ENCODE results near the gene FGD1. TPM values are rescaled to one million over a fixed set of nuclear protein-coding genes. Genes with fewer than 3 reads are reported as not detected.

FGD1 gene
- total RNA-seq, 1 experiment from 2014 or later = 21.5 TPM

GRCh38 chrX:54415534-54416350, 80.3 kb downstream of the FGD1 start:
- no peak for TF ChIP-seq CTCF (conservative IDR thresholded peaks at IDR 0.05; ENCODE audit: low read depth, low read length)
- TF ChIP-seq EZH2 (IDR thresholded peaks at IDR 0.05; ENCODE audit: borderline replicate concordance, low read depth, low read length, poor library complexity, severe bottlenecking) = no peak
- Histone ChIP-seq H3K4me1 (ENCODE audit: insufficient read depth, low read length, poor library complexity, severe bottlenecking) (no peaks in the 10 kb centered on the region), H3K36me3 (ENCODE audit: insufficient read depth, low read length, poor library complexity, severe bottlenecking) (no peaks in the 10 kb centered on the region), H3K27me3 (replicated peaks; ENCODE audit: insufficient read depth, low read depth, low read length, poor library complexity) (no peaks in the 10 kb centered on the region), H3K27ac (ENCODE audit: low read depth, low read length, poor library complexity, severe bottlenecking) (no peak overlapping the region), H3K4me3 (ENCODE audit: low read depth, low read length, poor library complexity, severe bottlenecking) (no peak overlapping the region), H3K9me3 (ENCODE audit: low read depth, low read length, poor library complexity, severe bottlenecking) (no peaks in the 10 kb centered on the region)
- intact Hi-C loops (cut with micrococcal nuclease; ENCODE audit: unreplicated experiment) = no loop called here
- no peak for DNase-seq (ENCODE audit: low spot score)
- ChIA-PET CTCF (no interaction called here), POLR2A (ENCODE audit: low non-redundant PET) (no interaction called here)
- BruUV-seq (replicated peaks) = no TSS peak

- DNase-seq (ENCODE audit: low spot score) = no peak
- no TSS peak for BruUV-seq (replicated peaks)
- H3K4me3 ChIP-seq (ENCODE audit: low read depth, low read length, poor library complexity, severe bottlenecking) = no peak overlapping the region
- ChIA-PET POLR2A (ENCODE audit: low non-redundant PET) (no interaction called here), CTCF (no interaction called here)
- H3K36me3 ChIP-seq (ENCODE audit: insufficient read depth, low read length, poor library complexity, severe bottlenecking) = no peaks in the 10 kb centered on the region
- intact Hi-C loops (cut with micrococcal nuclease; ENCODE audit: unreplicated experiment) = no loop called here
- no peaks in the 10 kb centered on the region for H3K4me1 ChIP-seq (ENCODE audit: insufficient read depth, low read length, poor library complexity, severe bottlenecking)
- no peak overlapping the region for H3K27ac ChIP-seq (ENCODE audit: low read depth, low read length, poor library complexity, severe bottlenecking)
- no peaks in the 10 kb centered on the region for H3K9me3 ChIP-seq (ENCODE audit: low read depth, low read length, poor library complexity, severe bottlenecking)
- TF ChIP-seq CTCF (conservative IDR thresholded peaks at IDR 0.05; ENCODE audit: low read depth, low read length) = no peak
- no peaks in the 10 kb centered on the region for H3K27me3 ChIP-seq (replicated peaks; ENCODE audit: insufficient read depth, low read depth, low read length, poor library complexity)
Observed at GRCh38 chrX:54413753-54414152, 82.3 kb downstream of the FGD1 start.

GRCh38 chrX:54411732-54412131, 84.3 kb downstream of the FGD1 start:
- H3K36me3 ChIP-seq (ENCODE audit: insufficient read depth, low read length, poor library complexity, severe bottlenecking) = no peaks in the 10 kb centered on the region
- H3K9me3 ChIP-seq (ENCODE audit: low read depth, low read length, poor library complexity, severe bottlenecking) = no peaks in the 10 kb centered on the region
- ChIA-PET POLR2A (ENCODE audit: low non-redundant PET) (no interaction called here), CTCF (no interaction called here)
- no peak for TF ChIP-seq EZH2 (IDR thresholded peaks at IDR 0.05; ENCODE audit: borderline replicate concordance, low read depth, low read length, poor library complexity, severe bottlenecking)
- no peak for TF ChIP-seq CTCF (conservative IDR thresholded peaks at IDR 0.05; ENCODE audit: low read depth, low read length)
- no peak for DNase-seq (ENCODE audit: low spot score)
- H3K4me3 ChIP-seq (ENCODE audit: low read depth, low read length, poor library complexity, severe bottlenecking) = no peak overlapping the region
- intact Hi-C loops (cut with micrococcal nuclease; ENCODE audit: unreplicated experiment) = no loop called here
- no peaks in the 10 kb centered on the region for H3K27me3 ChIP-seq (replicated peaks; ENCODE audit: insufficient read depth, low read depth, low read length, poor library complexity)
- H3K4me1 ChIP-seq (ENCODE audit: insufficient read depth, low read length, poor library complexity, severe bottlenecking) = no peaks in the 10 kb centered on the region
- no peak overlapping the region for H3K27ac ChIP-seq (ENCODE audit: low read depth, low read length, poor library complexity, severe bottlenecking)
- BruUV-seq (replicated peaks) = no TSS peak

All from A673 (cell line).